HG02610 (cell line): ENCODE measurements around the gene GRAMD2A.

Experiments used
- ATAC-seq: cut with Tn5 transposase; IDR thresholded peaks from one replicate; pipeline ENCODE4 v1.9.1; 2021; ENCODE audit warnings: mild to moderate bottlenecking, moderate library complexity; ENCODE audit not compliant: unreplicated experiment

GRAMD2A gene

DNA sequence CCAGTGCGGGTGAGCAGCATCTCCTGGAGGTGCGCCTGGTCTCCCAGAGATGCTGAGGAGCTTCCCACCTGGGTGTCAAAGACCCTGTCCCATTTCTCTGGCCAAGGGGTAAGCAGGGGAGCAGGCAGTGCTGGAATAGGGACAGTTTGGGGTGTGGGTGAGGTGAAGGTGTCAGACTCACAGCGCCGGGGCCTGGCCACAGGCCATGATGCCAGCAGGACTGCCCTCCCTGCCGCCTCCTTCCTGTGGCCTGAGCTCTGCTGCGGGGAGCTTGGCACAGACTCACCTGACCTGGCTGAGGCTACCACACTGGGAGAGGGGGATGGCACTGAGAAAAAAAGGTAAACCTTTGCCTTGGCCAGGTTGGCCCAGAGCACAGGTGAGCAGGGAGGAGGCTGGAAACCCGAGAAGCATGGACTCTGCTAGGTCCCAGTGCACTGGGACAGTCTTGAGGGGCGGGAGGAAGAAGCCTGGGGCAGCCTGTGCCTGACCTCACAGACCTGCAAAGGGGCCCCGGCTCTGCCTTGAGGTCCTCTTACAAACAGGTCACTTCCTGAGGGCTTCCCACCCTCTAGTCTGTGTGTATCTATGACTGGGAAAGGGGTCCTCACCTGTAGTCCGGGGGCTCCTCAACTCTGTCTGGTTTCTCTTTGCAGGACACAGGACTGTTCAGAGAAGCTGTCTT, 28.2 kb downstream of the GRAMD2A start:
- ATAC-seq: no peak

DNA sequence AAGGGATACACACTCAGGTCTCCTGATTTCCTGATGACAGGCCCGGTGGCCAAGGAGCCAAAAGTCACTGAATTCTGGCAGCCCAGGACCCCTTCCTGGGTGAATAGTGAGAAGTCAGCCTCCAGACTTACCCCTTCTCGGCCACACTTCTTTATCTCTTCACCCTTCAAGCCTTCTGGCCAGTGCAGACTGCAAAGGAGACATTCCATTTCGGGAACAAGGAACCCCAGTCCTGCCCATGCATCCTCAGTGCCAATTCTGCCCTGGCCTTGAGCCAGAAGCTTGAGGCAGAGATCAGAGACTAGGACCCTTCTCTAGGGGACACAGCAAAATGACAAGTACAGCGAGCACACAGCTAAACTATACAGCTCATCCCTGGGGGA, 28.8 kb downstream of the GRAMD2A start:
- ATAC-seq: no peak

DNA sequence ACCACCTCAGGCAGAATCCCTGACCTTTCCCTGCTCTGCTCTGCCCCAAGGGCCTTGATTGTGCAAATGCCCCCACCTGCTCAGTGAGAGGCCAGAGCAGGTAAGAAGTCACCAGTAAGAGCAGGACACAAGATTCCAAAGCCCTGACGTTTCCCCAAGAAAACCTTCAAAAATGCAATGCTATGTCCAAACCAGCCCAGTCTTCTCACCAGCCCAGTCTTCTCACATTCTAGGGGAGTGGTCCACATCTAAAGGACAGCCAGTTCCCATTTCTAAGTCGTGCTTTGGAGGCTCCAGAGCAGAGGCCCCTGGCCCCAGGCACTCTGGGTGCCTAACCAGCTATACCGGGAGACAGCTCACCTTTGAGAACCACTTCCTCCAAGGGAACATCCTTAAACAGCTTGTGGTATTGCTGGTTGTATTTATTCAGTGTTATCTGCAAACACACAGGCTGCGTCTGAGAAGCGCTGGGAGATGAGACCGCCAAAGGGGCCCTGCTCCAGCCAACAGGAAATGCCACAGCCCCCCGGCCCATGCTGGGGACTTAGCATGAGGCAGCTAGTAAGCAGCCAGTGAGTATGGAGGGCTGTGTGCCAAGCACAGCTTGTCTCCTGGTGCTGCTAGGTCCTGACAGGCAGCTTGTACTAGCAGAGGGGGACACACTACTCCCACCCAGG, 29.3 kb downstream of the GRAMD2A start:
- ATAC-seq: no peak

DNA sequence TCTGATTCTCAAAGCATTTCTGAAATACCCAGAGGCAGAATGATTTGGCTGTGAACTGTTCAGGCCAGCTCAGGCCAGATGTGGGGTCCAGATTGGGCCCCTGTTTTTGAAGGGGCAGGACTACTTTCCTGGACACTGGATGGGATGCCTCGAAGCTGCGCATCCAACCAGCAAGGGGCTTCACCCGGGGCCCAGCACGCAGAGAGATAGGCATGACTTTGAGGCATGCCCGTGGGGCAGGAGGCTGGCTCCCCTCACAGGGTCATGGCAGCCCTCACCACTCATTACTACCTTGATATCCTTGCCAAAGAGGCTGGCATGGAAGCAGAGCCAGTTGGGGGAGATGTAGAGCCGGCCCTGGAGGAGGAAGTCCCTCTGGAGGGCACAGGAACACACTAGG, 30.1 kb downstream of the GRAMD2A start:
- no peak for ATAC-seq

DNA sequence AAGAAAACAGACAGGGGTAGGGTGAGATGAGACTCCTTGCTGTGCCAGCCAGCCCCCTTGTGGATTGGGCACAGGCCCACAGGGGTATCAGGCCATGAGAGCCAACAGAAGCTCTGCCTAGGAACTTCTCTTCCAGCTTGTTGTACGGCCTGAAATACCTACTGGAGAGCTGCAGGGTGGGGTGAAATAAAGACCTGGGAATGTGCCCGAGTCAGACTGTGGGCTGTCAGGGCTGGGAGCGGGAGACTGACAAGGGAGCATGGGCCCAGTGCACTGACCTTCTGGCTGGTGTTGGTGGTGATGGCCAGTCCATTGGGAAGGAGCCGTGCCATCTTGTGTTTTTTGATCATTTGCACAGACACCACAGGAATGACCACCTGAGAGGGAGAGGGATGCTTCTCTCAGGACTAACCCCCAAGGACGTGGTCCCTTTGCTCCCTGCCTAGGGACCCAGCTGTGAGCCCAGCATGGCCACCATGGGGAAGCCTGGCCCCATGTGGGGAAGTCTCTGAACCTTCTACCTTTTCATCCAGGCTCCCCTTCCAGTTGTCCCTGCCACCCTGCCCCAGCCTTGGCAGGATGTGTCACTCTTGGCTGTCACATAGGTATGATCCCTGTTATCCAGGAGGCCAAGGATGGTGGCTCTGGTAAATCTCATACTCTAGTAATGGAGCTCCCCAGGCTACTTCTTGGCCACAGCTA, 30.7 kb downstream of the GRAMD2A start:
- ATAC-seq: no peak

DNA sequence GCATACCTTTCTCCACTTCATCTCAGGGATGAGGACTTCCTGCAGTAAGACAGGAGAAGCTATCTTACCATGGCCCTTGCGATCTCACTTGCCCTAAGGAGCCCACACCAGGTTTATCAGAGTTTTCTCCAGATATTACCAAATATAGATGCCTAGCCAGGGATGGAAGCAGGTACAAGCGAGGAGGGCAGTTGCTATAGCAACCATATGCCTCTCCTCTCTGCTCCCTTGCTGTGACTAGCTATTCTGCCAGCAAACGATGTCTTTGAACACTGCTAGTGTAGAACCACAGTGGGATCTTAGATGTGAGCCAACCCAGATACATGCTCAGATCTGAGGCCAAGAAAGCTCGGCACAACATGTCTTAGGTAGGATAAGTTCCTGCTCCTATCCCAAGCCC, 33.9 kb downstream of the GRAMD2A start:
- no peak for ATAC-seq

DNA sequence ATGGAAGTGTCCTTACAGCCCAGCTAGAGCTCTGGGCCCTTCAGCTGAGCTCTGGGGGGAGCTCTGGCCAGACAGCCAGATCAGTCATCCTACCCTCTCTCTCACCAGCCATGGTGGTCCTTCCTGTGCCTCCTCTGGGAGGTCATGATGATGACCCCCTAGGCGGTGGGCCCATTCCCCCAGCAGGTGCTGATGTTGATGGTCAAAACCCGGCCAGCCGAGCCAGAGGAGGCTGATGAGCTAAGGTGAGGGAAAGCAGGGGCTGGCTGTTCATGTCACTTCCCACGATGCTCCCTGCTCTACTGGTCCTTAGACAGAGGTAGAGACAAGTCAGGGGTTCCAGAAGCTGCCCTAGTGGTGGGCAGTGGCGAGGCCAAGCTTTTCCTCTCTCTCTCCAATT, 35.0 kb downstream of the GRAMD2A start:
- ATAC-seq: no peak

DNA sequence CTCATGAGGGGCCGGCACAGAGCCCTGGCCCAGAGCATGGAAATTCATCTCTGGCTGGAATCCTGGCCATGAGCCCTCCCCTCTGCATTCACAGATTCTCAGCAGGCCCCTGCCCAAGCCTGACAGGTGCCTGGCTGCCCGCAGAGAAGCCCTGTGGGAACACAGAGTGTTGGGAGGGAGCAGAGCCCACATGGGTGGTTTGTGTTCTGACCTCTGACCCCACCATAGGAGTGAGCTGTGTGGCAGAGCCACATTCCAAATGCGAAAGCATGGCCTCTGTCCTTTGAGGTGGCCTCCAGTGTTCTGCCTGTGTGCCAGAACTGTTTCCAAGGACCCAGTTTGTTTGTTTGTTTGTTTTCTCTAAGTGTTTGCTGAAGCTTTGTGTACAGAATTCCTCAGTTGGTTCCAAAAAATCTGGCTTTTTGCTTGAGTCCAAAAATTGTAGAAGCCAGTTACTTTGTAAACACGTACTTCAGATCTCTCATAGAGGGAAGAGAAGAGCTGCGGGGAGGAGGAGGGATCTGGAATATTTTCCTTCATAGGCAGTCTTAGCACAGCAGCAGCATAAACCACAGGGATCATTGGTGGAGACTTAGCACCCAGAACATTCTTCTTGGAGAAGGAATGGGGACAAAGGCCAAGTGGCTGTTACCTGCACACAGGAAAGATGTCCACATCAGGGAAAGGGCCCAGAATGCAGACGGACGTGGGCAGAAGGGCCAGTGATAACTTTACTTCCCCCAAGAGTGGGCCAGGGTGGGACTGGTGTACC, 36.0 kb downstream of the GRAMD2A start:
- ATAC-seq: no peak

DNA sequence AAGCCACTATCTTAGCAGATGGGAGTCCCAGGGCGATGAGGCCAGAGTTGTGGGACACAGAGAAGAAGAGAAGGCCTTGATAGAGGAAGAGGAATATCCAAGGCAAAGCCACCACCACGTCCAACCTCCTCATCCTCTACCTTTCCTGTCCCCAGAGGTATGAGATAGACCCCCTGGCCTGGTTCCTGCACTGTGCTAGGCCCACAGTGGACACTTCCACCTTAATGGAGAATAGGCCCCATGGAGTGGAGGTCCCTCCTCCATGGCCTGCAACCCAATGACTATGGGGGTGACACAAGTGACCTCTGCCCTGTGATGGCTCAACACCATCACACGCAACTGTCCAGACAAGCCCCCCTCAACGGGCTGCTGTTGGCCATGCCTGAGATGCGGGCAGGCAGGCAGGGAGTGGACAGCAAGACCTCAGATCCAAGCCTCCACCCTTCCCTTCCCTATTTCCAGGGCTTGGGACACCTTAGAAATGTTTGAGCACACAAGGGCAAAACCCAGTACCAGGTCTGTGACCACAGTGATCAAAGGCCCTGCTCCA, 36.8 kb downstream of the GRAMD2A start:
- no peak for ATAC-seq

DNA sequence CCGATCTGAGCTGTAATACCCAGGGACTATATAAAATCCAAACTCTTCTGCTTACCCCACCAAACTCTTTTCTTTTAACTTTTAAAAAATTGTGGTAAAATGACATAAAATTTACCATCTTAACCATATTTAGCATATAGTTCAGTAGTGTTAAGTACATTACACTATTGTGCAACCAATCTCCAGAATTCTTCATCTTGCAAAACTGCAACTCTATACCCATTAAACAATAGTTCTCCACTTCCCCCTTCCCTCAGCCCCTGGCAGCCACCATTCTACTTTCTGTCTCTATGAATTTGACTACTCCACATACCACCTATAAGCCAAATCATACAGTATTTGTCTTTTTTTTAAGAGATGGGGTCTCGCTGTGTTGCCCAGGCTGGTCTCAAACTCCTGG, 40.7 kb downstream of the GRAMD2A start:
- ATAC-seq: no peak

DNA sequence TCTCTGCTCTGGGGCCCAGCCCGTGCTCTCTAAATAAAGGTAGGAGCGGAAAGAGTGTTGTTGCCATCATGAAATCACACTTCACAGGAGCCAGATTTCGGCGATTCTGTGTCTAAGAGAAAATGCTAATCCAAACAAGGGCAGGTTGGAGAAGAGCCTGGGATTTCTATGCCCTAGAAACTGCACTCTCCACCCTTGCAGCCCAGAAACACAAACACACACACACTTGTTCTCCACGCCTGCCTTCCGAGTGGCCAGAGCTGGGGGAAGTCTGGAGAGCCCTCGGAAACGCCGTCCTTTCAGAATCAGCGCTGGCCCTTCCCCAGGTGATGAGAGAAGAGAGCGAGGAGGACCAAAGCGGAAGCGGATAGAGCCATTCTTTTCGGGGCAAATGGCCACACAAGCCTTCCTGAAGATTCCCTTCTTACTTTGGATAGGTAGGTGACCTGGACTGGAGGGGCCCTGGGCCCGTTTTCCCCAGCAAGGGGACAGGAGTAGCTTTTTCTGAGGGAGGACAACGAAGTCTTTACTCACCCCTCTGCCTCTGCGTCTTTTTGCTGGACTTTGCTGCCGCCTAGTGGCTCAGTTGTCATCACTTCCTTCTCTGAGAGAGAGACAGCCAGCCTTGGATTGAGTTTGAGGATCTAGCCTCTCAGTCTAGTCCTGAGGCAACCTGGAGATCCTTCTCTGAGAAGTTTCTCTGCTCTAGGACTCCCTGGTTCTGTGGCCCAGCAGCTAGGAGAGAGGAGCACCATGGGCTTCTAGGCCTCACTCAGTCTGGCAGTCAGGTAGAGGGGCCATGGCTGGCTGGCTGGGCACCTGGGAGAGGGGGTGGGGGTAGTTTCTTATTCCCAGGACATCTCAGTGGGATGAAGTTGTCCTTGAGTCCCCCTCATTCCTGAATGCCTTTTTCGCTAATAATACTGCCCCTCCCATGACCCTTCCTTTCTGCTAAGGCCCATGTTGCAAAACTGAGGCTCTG, 41.7 kb downstream of the GRAMD2A start:
- peak; percentile 71 for ATAC-seq

DNA sequence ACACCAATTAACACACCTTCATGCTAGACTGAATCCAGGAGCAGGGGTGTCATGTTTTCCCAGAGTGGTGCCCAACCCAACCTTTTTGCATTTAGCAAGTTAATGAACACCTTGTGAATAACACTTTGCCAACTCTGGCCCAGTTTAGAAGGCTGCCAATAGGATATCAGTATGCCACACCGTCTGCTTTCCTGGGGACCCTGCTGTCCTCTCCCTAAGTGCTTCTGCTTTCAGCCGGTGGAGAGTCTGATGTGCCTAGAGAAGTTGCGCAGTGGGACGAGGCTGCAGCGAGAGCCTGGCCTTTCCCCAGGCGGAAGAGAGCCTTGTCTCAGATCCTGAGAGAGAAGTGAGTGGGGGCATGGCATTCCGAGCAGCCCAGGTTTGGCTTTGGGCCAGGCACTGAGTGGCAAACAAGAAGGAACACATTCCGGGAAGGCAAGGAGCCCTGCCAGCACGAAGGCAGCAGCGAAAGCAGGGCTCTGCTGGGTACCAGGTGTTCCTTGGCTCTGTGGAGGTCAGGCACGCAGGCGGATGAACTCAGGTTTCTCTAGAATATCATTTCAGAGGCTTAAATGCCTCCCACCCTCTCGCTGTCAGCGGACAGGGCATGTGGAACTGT, 42.5 kb downstream of the GRAMD2A start:
- ATAC-seq: no peak

DNA sequence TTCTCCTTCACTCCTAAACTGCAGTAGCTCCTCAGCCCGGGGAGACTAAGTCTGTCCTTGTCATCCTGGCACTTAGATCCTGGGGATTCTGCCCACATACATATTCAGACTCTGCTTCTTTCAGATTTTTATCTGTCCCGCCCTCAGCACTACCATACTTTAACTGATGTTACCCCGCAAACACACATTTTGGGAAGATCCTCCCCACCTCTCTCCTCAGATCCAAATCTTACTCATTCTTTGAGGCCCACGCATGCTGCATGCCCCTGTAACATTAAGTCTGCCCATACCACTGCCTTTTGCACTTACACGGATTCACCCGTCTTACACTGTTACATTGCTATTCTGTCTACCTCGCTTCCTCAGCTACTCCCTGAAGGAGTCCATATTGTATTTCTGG, 43.3 kb downstream of the GRAMD2A start:
- ATAC-seq: no peak

DNA sequence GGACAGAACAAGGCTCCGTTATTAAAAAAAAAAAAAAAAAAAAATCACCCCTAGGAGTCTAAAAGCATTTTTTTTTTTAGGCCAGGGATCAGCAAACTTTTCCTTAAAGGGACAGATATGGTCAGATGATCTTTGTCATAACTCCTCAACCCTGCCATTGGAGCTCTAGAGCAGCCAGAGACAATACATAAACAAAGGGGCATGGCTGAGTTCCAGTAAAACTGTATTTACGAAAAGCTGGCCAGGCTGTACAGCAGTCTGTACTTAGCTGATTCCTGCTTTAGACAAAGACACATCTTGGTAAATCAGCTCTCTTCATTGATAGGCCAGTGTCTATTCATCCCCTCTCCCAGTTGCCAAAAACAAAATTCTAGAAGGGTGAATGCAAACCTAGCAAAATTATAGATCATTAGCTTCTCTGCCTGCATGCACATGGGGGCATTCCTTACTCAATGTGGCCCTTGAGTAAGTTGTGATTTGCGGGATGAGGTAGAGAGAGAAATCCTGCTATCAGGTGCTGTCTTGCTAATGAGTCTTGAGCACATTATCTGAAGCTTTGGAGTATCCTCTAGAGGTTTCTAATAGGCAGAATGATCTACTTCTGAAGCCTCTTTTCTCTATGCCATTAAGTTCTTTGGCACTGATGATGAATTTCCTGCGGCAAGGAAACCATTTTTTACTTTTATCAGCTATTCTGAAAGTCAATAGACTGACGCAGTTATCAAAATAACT, 44.2 kb downstream of the GRAMD2A start:
- no peak for ATAC-seq

DNA sequence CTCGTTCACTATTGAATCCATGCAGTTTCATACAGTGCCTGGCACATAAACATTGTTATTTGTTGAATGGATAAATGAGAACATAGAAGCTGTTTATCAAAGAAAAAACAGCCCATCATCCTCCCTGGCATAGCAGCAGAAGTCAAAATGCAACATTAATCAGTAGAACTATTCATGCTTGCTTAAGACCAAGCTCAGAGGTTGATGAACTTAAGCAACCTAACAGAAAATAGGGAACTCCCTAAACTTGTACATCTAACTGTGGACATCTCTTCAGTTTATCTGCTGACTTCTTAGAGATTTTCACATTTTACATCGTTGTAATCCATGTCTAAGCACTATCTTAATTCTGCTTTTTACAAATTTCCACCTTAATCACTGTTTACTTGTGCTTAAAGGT, 50.2 kb downstream of the GRAMD2A start:
- no peak for ATAC-seq

DNA sequence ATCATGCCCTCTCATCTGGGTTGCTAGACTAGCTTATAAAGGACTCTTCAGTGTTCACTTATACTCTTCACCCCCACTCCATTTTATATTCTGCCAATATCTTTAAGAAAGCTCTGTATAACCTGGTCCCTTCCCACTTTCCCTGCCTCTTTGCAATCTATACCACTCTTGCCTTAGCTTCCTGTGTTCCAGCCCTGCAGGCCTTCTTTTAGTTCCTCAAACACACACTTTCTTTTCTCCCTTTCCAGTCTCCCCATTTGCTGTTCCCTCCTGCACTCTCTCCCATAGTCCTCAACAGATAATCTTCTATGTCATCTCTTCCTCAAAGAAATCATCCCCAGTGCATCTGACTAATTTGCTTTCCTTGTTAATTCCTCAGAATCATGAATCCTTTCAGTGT, 50.7 kb downstream of the GRAMD2A start:
- no peak for ATAC-seq

DNA sequence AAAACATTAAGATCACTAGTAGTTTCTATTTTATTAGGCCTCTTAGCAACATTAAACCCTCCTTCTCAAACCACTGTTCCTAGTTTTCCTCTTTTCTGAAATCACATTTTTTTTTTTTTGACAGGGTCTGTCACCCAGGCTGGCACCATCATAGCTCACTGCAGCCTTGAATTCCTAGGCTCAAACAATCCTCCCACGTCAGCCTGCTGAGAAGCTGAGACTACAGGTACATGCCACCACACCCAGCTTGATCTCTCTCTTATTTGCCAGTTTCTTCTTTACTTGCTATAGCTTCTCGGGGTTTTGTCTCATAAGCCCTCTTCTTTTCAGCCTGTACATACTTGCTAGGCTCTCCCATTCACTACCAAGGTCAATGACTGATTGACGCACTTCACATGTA, 51.4 kb downstream of the GRAMD2A start:
- no peak for ATAC-seq

DNA sequence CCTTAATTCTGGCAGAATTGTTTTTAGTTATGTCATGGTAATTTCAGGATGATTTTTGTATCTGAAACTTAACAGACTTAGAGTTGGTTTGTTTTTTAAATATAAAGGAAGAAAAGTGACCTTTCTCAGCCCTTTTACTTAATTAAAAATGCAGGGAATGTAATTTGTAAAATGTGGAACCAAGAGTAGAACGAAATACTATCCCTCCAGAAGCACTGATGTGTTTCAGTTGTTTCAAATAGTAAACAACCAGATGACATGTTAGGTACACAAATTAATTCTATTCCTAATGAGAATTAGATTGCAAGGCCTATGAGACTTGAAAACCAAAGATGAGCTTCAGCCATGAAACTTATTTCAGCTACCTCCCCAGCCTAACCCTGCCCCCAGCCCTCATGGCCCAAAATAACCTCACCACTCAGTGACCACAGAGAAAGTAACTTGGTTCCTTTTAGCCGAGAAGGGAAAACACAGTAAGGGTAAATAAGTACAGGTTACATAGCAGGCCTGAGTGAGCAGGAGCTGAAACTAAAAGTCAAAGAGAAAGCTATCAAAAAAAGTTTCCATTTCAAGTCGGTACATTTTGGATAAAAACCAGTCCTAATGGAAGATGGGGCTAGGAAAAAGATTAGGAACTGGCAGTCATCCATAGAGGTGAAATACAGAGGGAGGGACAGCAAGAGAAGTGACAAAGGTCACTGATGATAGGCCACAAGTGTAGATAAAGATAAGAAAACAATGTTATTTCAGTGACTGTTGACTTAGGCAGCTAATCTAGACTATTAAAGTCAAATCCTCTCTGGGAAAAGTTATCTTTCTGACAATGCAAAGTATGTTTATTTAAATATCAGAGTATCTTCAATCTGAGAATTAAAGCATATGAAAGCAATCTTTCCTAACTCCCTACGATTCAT, 56.2 kb downstream of the GRAMD2A start:
- peak; percentile 99 for ATAC-seq
